ENCODE results near the gene MCM9.

DNA sequence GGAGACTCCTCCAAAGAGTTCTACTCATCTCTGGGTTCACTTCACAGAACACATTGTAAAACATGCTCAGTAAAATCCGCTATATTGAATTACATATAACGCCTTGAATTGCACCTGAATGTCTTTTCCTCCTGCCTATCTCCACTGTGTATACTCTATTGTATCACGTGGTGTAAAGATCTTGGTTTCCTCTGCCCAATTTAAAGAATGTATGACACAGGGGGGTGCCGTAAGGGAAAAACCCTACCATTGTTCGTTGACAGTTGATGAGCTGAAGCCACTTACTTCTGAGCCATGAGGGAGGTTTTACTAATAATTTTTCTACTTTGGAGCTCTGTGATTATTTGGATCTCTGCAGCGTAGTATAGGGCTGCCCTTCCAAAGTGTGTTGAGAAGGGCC lies 35.0 kb downstream of the MCM9 start:
- TF ChIP-seq CTCF (IDR thresholded peaks at IDR 0.05; ENCODE audit: low read depth, low read length, poor library complexity, severe bottlenecking) (no peak), EZH2phosphoT487 (IDR thresholded peaks at IDR 0.05; ENCODE audit: borderline replicate concordance, low read length) (no peak)
